ENCODE measurements around the gene MITF. TPM values are rescaled to one million over a fixed set of nuclear protein-coding genes. Genes with fewer than 3 reads are reported as not detected.

The MITF gene
- total RNA-seq, 1 experiment from 2014 or later, result 40.3 TPM

GRCh38 chr3:69871868-69872267 is 132.6 kb downstream of the MITF start:
- Mint-ChIP-seq H3K9me3 (ENCODE audit: low read depth, unreplicated experiment) (no peaks in the 10 kb centered on the region), H3K36me3 (ENCODE audit: insufficient read depth, unreplicated experiment) (peaks cover 17% of the 10 kb centered on the region), H3K27me3 (ENCODE audit: unreplicated experiment) (no peaks in the 10 kb centered on the region), H3K4me1 (ENCODE audit: low read depth, unreplicated experiment) (peaks cover 32% of the 10 kb centered on the region), H3K4me3 (ENCODE audit: low read depth, unreplicated experiment) (peak overlapping the region; percentile 24), H3K27ac (ENCODE audit: unreplicated experiment) (peak overlapping the region; percentile 69)
- BruUV-seq (replicated peaks), result no TSS peak
- no peak for DNase-seq
- CTCF ChIA-PET, result no interaction called here
- intact Hi-C loops (cut with micrococcal nuclease; ENCODE audit: unreplicated experiment), result no loop called here
- TF ChIP-seq, protein P1, sequence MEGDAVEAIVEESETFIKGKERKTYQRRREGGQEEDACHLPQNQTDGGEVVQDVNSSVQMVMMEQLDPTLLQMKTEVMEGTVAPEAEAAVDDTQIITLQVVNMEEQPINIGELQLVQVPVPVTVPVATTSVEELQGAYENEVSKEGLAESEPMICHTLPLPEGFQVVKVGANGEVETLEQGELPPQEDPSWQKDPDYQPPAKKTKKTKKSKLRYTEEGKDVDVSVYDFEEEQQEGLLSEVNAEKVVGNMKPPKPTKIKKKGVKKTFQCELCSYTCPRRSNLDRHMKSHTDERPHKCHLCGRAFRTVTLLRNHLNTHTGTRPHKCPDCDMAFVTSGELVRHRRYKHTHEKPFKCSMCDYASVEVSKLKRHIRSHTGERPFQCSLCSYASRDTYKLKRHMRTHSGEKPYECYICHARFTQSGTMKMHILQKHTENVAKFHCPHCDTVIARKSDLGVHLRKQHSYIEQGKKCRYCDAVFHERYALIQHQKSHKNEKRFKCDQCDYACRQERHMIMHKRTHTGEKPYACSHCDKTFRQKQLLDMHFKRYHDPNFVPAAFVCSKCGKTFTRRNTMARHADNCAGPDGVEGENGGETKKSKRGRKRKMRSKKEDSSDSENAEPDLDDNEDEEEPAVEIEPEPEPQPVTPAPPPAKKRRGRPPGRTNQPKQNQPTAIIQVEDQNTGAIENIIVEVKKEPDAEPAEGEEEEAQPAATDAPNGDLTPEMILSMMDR (IDR thresholded peaks at IDR 0.05; ENCODE audit: unreplicated experiment), result no peak

DNA sequence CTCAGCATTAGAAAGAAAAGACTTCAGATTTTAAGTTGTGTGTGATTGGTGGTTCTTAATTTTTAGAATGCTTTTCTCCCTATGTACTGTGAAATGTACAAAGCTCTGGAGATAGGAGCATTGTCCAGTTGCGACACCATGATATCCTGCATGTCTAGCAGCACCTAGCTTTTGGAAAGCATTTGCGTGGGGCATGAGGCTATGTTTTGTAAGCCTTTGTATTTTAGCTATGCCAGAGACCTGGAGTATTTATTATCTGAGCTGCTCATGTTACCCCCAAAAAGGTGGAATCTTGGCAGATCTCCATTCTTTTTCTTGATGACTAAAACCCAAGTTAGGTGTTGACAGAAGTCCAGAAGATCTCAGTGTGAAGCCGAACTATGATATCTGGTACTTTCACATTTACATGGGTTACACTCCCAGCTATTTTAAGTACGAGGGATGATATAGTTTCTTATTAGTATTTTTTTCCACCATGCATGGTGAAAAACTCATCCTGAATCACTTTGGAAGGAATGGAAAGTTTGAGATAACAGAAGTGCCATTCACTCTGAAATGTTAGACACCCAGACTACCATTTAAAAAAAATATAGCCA is 133.6 kb downstream of the MITF start:
- Mint-ChIP-seq H3K4me3 (ENCODE audit: low read depth, unreplicated experiment) (no peak overlapping the region), H3K4me1 (ENCODE audit: low read depth, unreplicated experiment) (peaks cover 32% of the 10 kb centered on the region), H3K27ac (ENCODE audit: unreplicated experiment) (no peak overlapping the region), H3K27me3 (ENCODE audit: unreplicated experiment) (no peaks in the 10 kb centered on the region), H3K36me3 (ENCODE audit: insufficient read depth, unreplicated experiment) (peaks cover 11% of the 10 kb centered on the region), H3K9me3 (ENCODE audit: low read depth, unreplicated experiment) (no peaks in the 10 kb centered on the region)
- no peak for DNase-seq
- intact Hi-C loops (cut with micrococcal nuclease; ENCODE audit: unreplicated experiment), result no loop called here
- BruUV-seq (replicated peaks), result no TSS peak
- CTCF ChIA-PET, result no interaction called here
- TF ChIP-seq, protein P1 (IDR thresholded peaks at IDR 0.05; ENCODE audit: unreplicated experiment), result no peak

DNA sequence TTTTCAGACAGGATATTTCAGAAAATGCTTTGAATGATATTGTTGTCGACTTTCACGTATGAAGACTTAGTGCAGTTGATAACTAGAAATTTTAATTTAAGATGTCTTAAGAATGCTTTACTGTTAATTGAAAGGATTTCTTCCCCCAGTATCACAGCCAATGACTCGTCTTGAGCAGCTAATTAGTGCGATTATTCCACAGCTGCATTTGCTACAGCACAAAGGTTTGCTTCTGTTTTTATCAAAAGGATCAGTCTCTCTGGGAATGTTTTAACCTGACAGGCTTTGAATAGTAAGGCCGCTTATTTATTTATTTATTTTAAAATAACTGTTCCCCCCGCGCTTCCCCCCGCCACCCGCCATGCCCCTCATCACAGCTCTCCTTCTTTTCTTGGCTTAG is 136.8 kb downstream of the MITF start:
- no peak overlapping the region for H3K4me3 Mint-ChIP-seq (ENCODE audit: low read depth, unreplicated experiment)
- peaks cover 31% of the 10 kb centered on the region for H3K4me1 Mint-ChIP-seq (ENCODE audit: low read depth, unreplicated experiment)
- TF ChIP-seq, protein P1 (IDR thresholded peaks at IDR 0.05; ENCODE audit: unreplicated experiment), result no peak
- no TSS peak for BruUV-seq (replicated peaks)
- H3K9me3 Mint-ChIP-seq (ENCODE audit: low read depth, unreplicated experiment), result no peaks in the 10 kb centered on the region
- H3K27me3 Mint-ChIP-seq (ENCODE audit: unreplicated experiment), result no peaks in the 10 kb centered on the region
- CTCF ChIA-PET, result interaction anchor here (0.6 to 1.8 kb wide), 3 partner anchors 9 to 67 kb away, joined by 4 to 6 read pairs (median 5); no protein-coding TSS in a partner anchor
- no peak for DNase-seq
- intact Hi-C loops (cut with micrococcal nuclease; ENCODE audit: unreplicated experiment), result no loop called here
- H3K36me3 Mint-ChIP-seq (ENCODE audit: insufficient read depth, unreplicated experiment), result peaks cover 20% of the 10 kb centered on the region
- no peak overlapping the region for H3K27ac Mint-ChIP-seq (ENCODE audit: unreplicated experiment)

DNA sequence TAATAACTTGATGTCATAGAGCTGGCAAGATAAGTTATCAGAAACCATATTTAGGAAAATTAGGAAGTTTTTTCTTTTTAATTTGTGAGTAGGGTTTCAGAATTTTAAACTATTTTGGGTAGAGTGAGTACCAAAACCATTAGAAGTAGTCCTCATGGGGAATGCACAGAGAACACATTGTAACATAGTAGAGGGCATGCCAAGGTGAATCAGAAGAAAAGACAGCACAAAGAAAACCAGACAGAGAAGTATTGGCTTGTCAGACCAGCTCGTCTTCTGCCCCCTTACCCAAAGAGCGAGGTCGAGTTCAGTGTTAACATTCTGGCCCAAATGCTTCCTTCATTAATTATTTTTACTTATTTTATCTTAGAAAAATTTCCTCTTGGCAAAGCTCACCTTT is 139.0 kb downstream of the MITF start:
- CTCF ChIA-PET, result interaction anchor here (1.8 kb wide), 1 partner anchor 11 kb away, joined by 5 read pairs; no protein-coding TSS in a partner anchor

More for the DNA sequence above, 139.0 kb downstream of the MITF start:
- Mint-ChIP-seq H3K9me3 (ENCODE audit: low read depth, unreplicated experiment) (no peaks in the 10 kb centered on the region), H3K4me1 (ENCODE audit: low read depth, unreplicated experiment) (peaks cover 21% of the 10 kb centered on the region), H3K27ac (ENCODE audit: unreplicated experiment) (peak overlapping the region; percentile 79), H3K27me3 (ENCODE audit: unreplicated experiment) (no peaks in the 10 kb centered on the region), H3K36me3 (ENCODE audit: insufficient read depth, unreplicated experiment) (peaks cover 16% of the 10 kb centered on the region), H3K4me3 (ENCODE audit: low read depth, unreplicated experiment) (no peak overlapping the region)
- no peak for DNase-seq
- TF ChIP-seq, protein P1 (IDR thresholded peaks at IDR 0.05; ENCODE audit: unreplicated experiment), result no peak
- BruUV-seq (replicated peaks), result no TSS peak
- intact Hi-C loops (cut with micrococcal nuclease; ENCODE audit: unreplicated experiment), result no loop called here

All from Calu3 (cell line).